Panc1 (cell line): ENCODE measurements around the gene STRIP1. TPM values are rescaled to one million over a fixed set of nuclear protein-coding genes. Genes with fewer than 3 reads are reported as not detected.

Experiments used
- ATAC-seq: fragments of 200-7000 bp; cut with Tn5 transposase; 2 replicates; pipeline ENCODE4 v1.9.1; 2020; ENCODE audit warnings: mild to moderate bottlenecking, moderate library complexity
- BruUV-seq: library from RNA; stranded (reverse); fragments of 400-500 nt; replicated peaks from 2 replicates; lab custom pipeline; 2021; lab: Mats Ljungman, UMichigan
- CTCF ChIA-PET: fragments of 300-600 bp; sonication (Branson Sonifier 250); formaldehyde crosslinking; loops from one replicate; lab custom pipeline; 2022; ENCODE audit warnings: antibody characterized with exemption; lab: Charles Lee
- POLR2A ChIA-PET: fragments of 300-600 bp; sonication (Branson Sonifier 250); formaldehyde crosslinking; loops from one replicate; lab custom pipeline; 2022; ENCODE audit warnings: antibody characterized with exemption; lab: Charles Lee
- DNase-seq: peaks from one replicate; pipeline ENCODE4 v3.0.0-alpha.2; 2010; ENCODE audit warnings: low read depth, low spot score
- H3K27ac ChIP-seq: 2 replicates; pipeline ENCODE4 v1.5.1; 2011; ENCODE audit warnings: mild to moderate bottlenecking, low read length, inconsistent platforms
- H3K27me3 ChIP-seq: fragments of 200-500 bp; sonication (Bioruptor generic); 2 replicates; pipeline ENCODE4 v1.6.0; 2014; ENCODE audit warnings: low read length, inconsistent platforms; ENCODE audit not compliant: control insufficient read depth, insufficient read depth
- H3K36me3 ChIP-seq: fragments of 200-500 bp; sonication (Bioruptor generic); 2 replicates; pipeline ENCODE4 v1.5.1; 2014; ENCODE audit warnings: inconsistent platforms, mild to moderate bottlenecking, low read length, moderate library complexity; ENCODE audit not compliant: control insufficient read depth, insufficient read depth
- H3K4me1 ChIP-seq: 2 replicates; pipeline ENCODE4 v1.5.1; 2011; ENCODE audit warnings: inconsistent platforms, mild to moderate bottlenecking, low read length, moderate library complexity; ENCODE audit not compliant: control insufficient read depth, insufficient read depth
- H3K4me3 ChIP-seq, 2 experiments: 2 replicates each; pipeline ENCODE4 v1.5.1; 2011 to 2012; ENCODE audit warnings: low read depth in 2 of 2, low read length in 2 of 2, mild to moderate bottlenecking in 2 of 2, inconsistent platforms in 1 of 2, moderate library complexity in 1 of 2
- H3K9me3 ChIP-seq: fragments of 200-500 bp; sonication (Bioruptor generic); 2 replicates; pipeline ENCODE4 v1.5.1; 2014; ENCODE audit warnings: low read depth, mild to moderate bottlenecking, inconsistent platforms, low read length, moderate library complexity; ENCODE audit not compliant: control insufficient read depth, insufficient read depth
- CTCF ChIP-seq: fragments of 450-650 bp; IDR thresholded peaks from 2 replicates; pipeline ENCODE4 v1.5.1; 2017; ENCODE audit warnings: mild to moderate bottlenecking
- POLR2AphosphoS5 ChIP-seq: IDR thresholded peaks from 2 replicates; pipeline ENCODE4 v1.6.1; 2012; ENCODE audit warnings: mild to moderate bottlenecking, low read depth, low read length, moderate library complexity
- REST ChIP-seq, 2 experiments: IDR thresholded peaks; 2 replicates each; pipeline ENCODE4 v1.6.1; 2011 to 2012; ENCODE audit warnings: low read depth in 2 of 2, control low read depth in 1 of 2, low read length in 1 of 2, mild to moderate bottlenecking in 1 of 2, moderate library complexity in 1 of 2; ENCODE audit not compliant: insufficient read depth in 1 of 2
- SIN3A ChIP-seq: IDR thresholded peaks from 2 replicates; pipeline ENCODE4 v1.6.1; 2012; ENCODE audit warnings: low read depth, mild to moderate bottlenecking, low read length, moderate library complexity, borderline replicate concordance; ENCODE audit not compliant: insufficient read depth
- TCF7L2 ChIP-seq: IDR thresholded peaks from 2 replicates; pipeline ENCODE4 v1.6.1; 2011; ENCODE audit warnings: mild to moderate bottlenecking, low read depth, low read length, inconsistent platforms
- in situ Hi-C: cut with HindIII; loops from 2 replicates; pipeline ENCODE4 v1.10.0; 2016; ENCODE audit warnings: low sequenced_read_pairs, low pct_unique_long_range_greater_than_20kb
- intact Hi-C: fragments of 100-400 bp; cut with micrococcal nuclease; formaldehyde crosslinking; loops from one replicate; pipeline ENCODE4 v1.10.0; 2022; ENCODE audit not compliant: unreplicated experiment
- total RNA-seq: library from RNA; stranded (reverse); gene quantifications from one replicate; pipeline ENCODE4 v1.2.1, GENCODE V29; 2021; ENCODE audit not compliant: unreplicated experiment

Gene STRIP1
- total RNA-seq, 1 experiment from 2014 or later: 26.1 TPM

GRCh38 chr1:110058591-110058990 lies 24.2 kb downstream of the STRIP1 start:
- in situ Hi-C loops: no loop called here
- no peak for ATAC-seq
- no peaks in the 10 kb centered on the region for H3K4me1 ChIP-seq

GRCh38 chr1:110059133-110059863 lies 24.9 kb downstream of the STRIP1 start:
- ChIA-PET CTCF (no interaction called here), POLR2A (no interaction called here)
- BruUV-seq: no TSS peak
- H3K27me3 ChIP-seq: no peaks in the 10 kb centered on the region
- H3K27ac ChIP-seq: no peak overlapping the region
- ATAC-seq (no peak), DNase-seq (no peak)
- H3K9me3 ChIP-seq: no peaks in the 10 kb centered on the region
- H3K4me1 ChIP-seq: no peaks in the 10 kb centered on the region
- H3K36me3 ChIP-seq: peaks cover 5% of the 10 kb centered on the region
- H3K4me3 ChIP-seq: no peak overlapping the region
- no peak for TF ChIP-seq POLR2AphosphoS5
- TF ChIP-seq TCF7L2: no peak
- no peak for TF ChIP-seq CTCF
- TF ChIP-seq SIN3A: no peak
- no peak for TF ChIP-seq REST (IDR thresholded peaks at IDR 0.05; ENCODE audit: insufficient read depth in 1 of 2, low read depth in 2 of 2, low read length in 1 of 2)
- intact Hi-C loops: no loop called here
- in situ Hi-C loops: no loop called here

More at GRCh38 chr1:110058591-110058990, 24.2 kb downstream of the STRIP1 start:
- no peaks in the 10 kb centered on the region for H3K27me3 ChIP-seq
- BruUV-seq: no TSS peak
- no peak overlapping the region for H3K27ac ChIP-seq
- H3K4me3 ChIP-seq: no peak overlapping the region
- CTCF ChIA-PET: no interaction called here
- POLR2A ChIA-PET: no interaction called here
- intact Hi-C loops: no loop called here
- no peak for DNase-seq
- H3K9me3 ChIP-seq: no peaks in the 10 kb centered on the region
- TF ChIP-seq SIN3A (no peak), TCF7L2 (no peak), REST (IDR thresholded peaks at IDR 0.05; ENCODE audit: insufficient read depth in 1 of 2, low read depth in 2 of 2, low read length in 1 of 2) (no peak), POLR2AphosphoS5 (no peak), CTCF (no peak)
- H3K36me3 ChIP-seq: peaks cover 6% of the 10 kb centered on the region
